ENCODE measurements around the gene GMEB2.

The GMEB2 gene

DNA sequence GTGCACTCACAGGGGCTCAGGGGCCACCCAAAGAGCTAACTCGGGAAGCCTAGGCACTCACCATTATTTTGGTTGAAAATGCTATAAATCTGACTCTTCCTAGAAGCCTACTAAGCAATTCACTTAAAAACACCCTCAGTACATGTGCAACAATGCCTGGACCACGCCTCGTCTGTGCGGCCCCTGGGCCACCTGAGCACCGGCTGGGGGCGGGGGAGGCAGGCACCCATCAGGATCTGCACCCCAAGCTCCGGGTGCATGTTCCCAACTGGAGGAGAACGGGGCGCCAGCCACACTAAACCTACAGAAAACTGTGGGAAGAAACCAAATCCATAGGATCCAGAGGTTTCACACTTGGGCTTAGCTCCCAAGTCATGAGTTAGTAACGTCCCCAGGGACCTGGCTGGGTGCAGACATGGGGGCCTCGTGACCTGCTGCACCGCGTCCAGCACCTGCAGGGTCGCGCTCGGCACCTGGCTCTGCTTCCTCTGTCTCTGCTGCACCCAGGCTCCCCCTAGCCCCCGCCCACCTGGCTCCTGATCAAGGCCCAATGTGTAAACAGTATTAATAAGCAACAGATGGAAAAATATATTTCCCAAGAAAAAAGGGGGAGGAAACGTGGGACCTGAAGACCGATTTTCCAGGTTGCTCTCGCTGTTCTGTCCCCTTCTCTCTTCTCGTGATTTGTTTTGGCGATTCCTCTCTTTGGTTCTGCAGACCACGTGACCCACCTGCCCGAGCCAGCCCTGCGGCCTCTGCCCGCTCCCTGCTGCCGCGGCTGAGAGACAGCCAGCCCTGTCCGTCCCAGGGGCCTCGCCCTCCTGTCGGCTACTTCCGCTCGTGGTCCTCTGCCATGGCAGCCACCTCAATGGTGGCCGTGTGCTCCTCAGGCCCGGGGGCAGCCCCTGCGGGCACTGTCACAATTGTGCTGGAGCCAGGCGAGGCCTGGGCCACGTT lies 37.4 kb downstream of the GMEB2 start:
- H3K4me3 ChIP-seq (ENCODE audit: low read length) = no peak overlapping the region
- no peaks in the 10 kb centered on the region for H3K27me3 ChIP-seq (ENCODE audit: control insufficient read depth, insufficient read depth, low read length)
- no peak overlapping the region for H3K4me2 ChIP-seq (ENCODE audit: low read length)
- no peak overlapping the region for H3K9ac ChIP-seq (ENCODE audit: low read depth, low read length)
- peaks cover 18% of the 10 kb centered on the region for H3K36me3 ChIP-seq (ENCODE audit: insufficient read depth, low read length)
- no peaks in the 10 kb centered on the region for H3K9me3 ChIP-seq (replicated peaks; ENCODE audit: low read length)
- peaks cover 6% of the 10 kb centered on the region for H3K4me1 ChIP-seq (ENCODE audit: control insufficient read depth, insufficient read depth, low read length)

DNA sequence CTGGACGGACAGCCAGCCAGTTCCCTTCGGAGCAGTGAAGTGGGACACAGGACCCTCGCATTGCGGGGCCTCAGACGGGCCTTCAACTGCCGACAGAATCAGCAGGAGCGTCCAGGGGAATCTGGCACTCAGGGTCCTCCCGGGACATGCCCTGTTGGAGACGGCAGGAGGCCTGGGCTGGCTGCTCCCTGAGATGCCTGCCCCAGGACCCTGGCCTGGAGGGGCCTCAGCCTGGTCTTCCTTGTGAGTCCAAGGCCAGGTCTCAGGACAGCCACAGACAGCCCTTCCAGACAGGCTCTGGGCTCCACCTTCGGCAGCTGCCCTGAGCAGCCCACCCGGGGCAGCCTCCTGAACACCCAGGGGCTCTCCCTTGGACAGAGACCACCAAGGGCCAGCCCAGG lies 38.3 kb downstream of the GMEB2 start:
- H3K9me3 ChIP-seq (replicated peaks; ENCODE audit: low read length) = no peaks in the 10 kb centered on the region
- no peaks in the 10 kb centered on the region for H3K27me3 ChIP-seq (ENCODE audit: control insufficient read depth, insufficient read depth, low read length)
- H3K4me2 ChIP-seq (ENCODE audit: low read length) = no peak overlapping the region
- no peak overlapping the region for H3K4me3 ChIP-seq (ENCODE audit: low read length)
- no peak overlapping the region for H3K9ac ChIP-seq (ENCODE audit: low read depth, low read length)
- H3K4me1 ChIP-seq (ENCODE audit: control insufficient read depth, insufficient read depth, low read length) = no peaks in the 10 kb centered on the region
- H3K36me3 ChIP-seq (ENCODE audit: insufficient read depth, low read length) = peaks cover 18% of the 10 kb centered on the region

DNA sequence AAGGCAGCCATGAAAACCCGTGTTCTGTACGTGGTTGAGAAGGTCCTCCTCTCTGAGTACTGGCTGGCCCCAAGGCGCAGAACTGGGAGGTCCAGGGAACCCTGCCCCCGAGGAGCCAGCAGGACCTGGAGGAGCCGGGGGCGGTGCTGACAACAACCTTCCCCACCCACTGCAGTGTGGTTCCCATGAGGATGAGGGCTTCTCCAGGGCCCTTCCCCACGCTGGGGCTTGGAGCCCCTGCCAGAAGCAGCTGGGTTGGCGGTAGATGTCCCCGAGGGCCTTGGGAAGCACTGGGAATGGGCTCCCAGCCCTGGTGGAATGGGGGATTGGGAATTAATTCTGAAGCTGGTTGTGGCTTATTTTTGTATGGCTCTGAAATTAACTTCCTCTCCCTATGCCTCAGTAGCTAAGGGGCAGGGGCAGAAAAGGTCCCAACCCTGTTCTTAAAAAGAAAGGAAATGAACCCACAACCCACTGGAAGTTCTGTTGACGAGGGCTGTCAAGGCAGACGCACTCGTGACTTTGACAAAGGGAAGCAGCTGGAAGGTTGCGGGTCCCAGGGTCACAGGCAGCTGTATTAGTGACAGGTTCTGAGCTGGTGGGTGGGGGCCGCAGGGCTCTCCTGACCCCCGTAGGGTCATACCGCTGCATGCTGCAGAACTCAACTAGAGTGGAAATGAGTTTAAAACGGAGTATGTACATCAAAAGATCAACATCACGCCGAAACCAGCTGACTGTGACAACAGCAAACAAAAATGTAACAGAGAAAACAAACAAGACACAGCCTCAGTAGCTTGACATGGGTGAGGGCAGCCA lies 38.9 kb downstream of the GMEB2 start:
- peaks cover 12% of the 10 kb centered on the region for H3K36me3 ChIP-seq (ENCODE audit: insufficient read depth, low read length)
- no peak overlapping the region for H3K4me2 ChIP-seq (ENCODE audit: low read length)
- peaks cover 4% of the 10 kb centered on the region for H3K4me1 ChIP-seq (ENCODE audit: control insufficient read depth, insufficient read depth, low read length)
- H3K9me3 ChIP-seq (replicated peaks; ENCODE audit: low read length) = no peaks in the 10 kb centered on the region
- H3K27me3 ChIP-seq (ENCODE audit: control insufficient read depth, insufficient read depth, low read length) = no peaks in the 10 kb centered on the region
- no peak overlapping the region for H3K4me3 ChIP-seq (ENCODE audit: low read length)
- no peak overlapping the region for H3K9ac ChIP-seq (ENCODE audit: low read depth, low read length)

DNA sequence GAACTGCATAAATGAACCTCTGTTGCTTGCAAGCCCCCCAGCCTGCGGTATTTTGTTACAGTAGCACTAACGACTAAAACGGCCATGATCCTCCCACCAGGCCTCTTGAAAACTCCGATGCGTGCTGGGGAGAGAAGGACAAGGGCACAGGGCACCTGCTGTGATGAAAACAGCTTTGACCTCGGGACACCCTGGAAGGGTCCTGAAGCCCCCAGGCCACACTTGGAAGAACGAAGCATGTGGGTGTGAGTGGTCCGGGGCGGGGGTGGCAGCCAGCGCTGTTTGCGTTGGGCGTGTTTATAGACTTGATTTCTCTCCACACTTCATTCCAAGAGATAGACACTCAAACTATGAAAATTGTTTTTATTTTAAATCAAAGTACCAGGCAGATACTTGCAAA lies 39.6 kb downstream of the GMEB2 start:
- H3K4me1 ChIP-seq (ENCODE audit: control insufficient read depth, insufficient read depth, low read length) = peaks cover 8% of the 10 kb centered on the region
- no peak overlapping the region for H3K4me3 ChIP-seq (ENCODE audit: low read length)
- H3K4me2 ChIP-seq (ENCODE audit: low read length) = no peak overlapping the region
- H3K9me3 ChIP-seq (replicated peaks; ENCODE audit: low read length) = no peaks in the 10 kb centered on the region
- peaks cover 6% of the 10 kb centered on the region for H3K36me3 ChIP-seq (ENCODE audit: insufficient read depth, low read length)
- no peak overlapping the region for H3K9ac ChIP-seq (ENCODE audit: low read depth, low read length)
- H3K27me3 ChIP-seq (ENCODE audit: control insufficient read depth, insufficient read depth, low read length) = no peaks in the 10 kb centered on the region

DNA sequence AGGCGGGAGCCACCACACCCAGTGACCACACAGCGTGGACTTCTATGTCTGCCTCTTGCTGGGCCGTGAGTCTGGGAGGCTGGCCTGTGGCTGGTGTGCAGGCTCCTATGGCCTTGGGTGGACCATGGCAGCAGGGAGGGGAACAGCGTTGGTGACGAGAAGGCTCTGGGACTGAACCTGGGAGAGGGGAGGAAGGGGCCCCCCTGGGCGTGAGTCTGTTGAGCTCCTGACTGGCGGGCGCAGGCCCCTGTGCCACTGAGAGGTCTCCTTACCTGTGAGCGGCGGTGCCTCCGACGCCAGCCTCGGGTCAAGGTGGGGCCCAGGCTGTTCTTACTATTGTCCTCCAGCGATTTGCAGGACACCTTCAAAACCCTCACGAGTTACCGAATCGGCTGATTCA lies 40.1 kb downstream of the GMEB2 start:
- Histone ChIP-seq H3K27me3 (ENCODE audit: control insufficient read depth, insufficient read depth, low read length) (no peaks in the 10 kb centered on the region), H3K36me3 (ENCODE audit: insufficient read depth, low read length) (peaks cover 2% of the 10 kb centered on the region), H3K4me2 (ENCODE audit: low read length) (no peak overlapping the region), H3K9me3 (replicated peaks; ENCODE audit: low read length) (no peaks in the 10 kb centered on the region), H3K4me1 (ENCODE audit: control insufficient read depth, insufficient read depth, low read length) (peaks cover 8% of the 10 kb centered on the region), H3K4me3 (ENCODE audit: low read length) (no peak overlapping the region), H3K9ac (ENCODE audit: low read depth, low read length) (no peak overlapping the region)

DNA sequence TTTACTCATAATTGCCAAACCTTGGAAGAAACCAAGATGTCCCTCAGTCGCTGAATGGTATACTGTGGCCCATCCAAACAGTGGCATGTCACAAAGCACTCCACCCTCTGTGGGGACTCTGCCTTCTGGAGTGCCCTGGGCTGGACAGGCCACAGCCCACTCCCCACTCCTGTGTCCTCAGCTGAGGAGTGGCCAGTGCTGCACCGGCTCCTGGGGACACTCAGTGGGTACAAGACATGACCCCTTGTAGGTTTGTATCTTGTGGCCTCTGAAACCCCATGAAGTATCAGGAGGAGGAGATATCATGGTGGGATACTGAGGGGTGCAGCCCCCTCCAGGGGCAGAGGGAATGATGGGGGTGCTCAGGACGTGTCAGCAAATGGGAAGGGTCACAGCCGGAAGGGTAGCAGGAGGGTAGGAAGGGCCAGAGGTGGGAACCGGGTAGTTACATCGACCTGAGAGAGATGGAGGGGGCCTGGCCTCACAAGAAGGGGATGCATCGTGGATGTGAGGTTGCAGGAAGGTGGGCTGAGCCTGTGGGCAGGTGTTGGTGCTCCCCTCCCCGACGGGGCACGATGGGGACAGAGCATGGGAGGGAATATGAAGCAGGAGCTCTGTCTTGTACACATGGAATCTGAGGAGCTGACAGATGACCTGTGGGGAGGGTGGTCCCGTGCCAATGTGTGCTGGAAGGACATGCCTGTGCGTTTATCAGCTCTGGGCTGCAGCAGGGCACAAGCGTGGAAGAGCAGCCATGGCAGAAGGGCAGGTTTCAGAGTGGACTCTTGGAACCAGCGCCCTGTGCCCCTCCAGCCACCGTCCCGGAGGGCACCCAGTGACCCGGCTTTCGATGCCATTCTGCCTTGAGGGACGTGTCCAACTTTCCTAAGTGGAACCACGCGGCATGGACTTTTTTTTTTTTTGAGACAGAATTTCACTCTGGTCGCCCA lies 41.0 kb downstream of the GMEB2 start:
- no peak overlapping the region for H3K4me3 ChIP-seq (ENCODE audit: low read length)
- no peaks in the 10 kb centered on the region for H3K9me3 ChIP-seq (replicated peaks; ENCODE audit: low read length)
- H3K4me2 ChIP-seq (ENCODE audit: low read length) = no peak overlapping the region
- peaks cover 8% of the 10 kb centered on the region for H3K4me1 ChIP-seq (ENCODE audit: control insufficient read depth, insufficient read depth, low read length)
- H3K9ac ChIP-seq (ENCODE audit: low read depth, low read length) = no peak overlapping the region
- peaks cover 4% of the 10 kb centered on the region for H3K27me3 ChIP-seq (ENCODE audit: control insufficient read depth, insufficient read depth, low read length)
- no peaks in the 10 kb centered on the region for H3K36me3 ChIP-seq (ENCODE audit: insufficient read depth, low read length)

DNA sequence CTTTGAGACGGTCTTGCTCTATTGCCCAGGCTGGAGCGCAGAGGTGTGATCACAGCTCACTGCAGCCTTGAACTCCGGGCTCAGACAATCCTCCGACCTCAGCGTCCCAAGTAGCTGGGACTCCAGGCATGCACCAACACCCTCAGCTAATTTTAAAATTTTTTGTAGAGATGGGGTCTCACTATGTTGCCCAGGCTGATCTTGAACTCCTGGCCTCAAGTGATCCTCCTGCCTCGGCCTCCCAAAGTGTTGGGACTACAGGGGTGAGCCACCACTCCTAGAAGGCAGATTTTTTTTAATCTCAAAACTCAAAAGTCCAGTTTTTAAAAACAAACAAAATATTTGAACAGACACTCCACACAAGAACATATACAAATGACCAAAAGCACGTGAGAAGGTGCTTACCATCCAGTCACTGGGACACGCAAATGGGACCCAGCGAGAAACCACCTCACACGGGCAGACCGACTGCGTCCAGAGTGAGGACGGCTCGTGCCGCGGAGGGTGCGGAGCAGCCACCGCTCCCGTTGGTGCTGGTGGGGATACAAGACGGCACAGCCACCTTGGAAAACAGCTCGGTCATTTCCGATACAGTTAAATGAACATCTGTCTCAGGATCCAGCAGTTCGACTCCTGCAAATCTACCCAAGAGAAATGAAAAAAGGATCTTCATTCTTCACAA lies 44.4 kb downstream of the GMEB2 start:
- H3K4me3 ChIP-seq (ENCODE audit: low read length) = no peak overlapping the region
- no peaks in the 10 kb centered on the region for H3K9me3 ChIP-seq (replicated peaks; ENCODE audit: low read length)
- no peaks in the 10 kb centered on the region for H3K36me3 ChIP-seq (ENCODE audit: insufficient read depth, low read length)
- peak overlapping the region; percentile 57 for H3K4me2 ChIP-seq (ENCODE audit: low read length)
- peaks cover 15% of the 10 kb centered on the region for H3K27me3 ChIP-seq (ENCODE audit: control insufficient read depth, insufficient read depth, low read length)
- H3K4me1 ChIP-seq (ENCODE audit: control insufficient read depth, insufficient read depth, low read length) = peaks cover 8% of the 10 kb centered on the region
- H3K9ac ChIP-seq (ENCODE audit: low read depth, low read length) = no peak overlapping the region

DNA sequence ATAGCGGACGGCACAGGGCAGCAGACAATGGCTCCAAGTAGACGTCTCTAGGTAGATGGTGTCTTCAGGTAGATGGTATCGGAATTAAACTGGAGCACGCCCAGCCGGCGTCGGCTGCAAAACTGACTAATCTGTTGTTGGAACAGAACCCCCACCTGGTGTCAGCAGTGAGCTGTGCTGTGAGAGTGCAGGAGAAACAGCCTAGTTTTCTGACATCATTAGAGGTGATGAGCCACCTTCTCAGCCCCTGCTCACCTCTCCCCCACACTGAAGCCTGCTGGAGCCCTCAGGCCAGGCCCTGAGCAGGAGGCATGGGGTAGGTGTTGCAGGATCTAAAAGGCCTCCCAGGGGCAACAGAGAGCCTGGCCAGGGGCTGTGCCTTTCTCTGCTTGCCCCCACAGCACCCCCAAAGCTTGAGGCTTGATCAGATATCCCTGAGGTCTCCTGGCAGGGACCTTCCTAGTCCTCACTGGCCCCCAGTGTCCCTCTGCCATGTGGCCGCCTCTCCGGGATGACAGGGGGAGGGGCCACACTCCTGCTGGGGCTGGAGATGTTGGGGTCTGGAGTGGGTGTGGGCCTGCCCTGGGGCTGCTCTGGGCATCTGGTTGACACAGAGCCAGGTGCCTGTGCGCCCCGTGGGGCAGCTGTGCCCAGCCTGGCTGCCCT lies 46.0 kb downstream of the GMEB2 start:
- Histone ChIP-seq H3K4me1 (ENCODE audit: control insufficient read depth, insufficient read depth, low read length) (peaks cover 8% of the 10 kb centered on the region), H3K36me3 (ENCODE audit: insufficient read depth, low read length) (no peaks in the 10 kb centered on the region), H3K9ac (ENCODE audit: low read depth, low read length) (no peak overlapping the region), H3K9me3 (replicated peaks; ENCODE audit: low read length) (no peaks in the 10 kb centered on the region), H3K4me3 (ENCODE audit: low read length) (no peak overlapping the region), H3K27me3 (ENCODE audit: control insufficient read depth, insufficient read depth, low read length) (peaks cover 15% of the 10 kb centered on the region), H3K4me2 (ENCODE audit: low read length) (no peak overlapping the region)

DNA sequence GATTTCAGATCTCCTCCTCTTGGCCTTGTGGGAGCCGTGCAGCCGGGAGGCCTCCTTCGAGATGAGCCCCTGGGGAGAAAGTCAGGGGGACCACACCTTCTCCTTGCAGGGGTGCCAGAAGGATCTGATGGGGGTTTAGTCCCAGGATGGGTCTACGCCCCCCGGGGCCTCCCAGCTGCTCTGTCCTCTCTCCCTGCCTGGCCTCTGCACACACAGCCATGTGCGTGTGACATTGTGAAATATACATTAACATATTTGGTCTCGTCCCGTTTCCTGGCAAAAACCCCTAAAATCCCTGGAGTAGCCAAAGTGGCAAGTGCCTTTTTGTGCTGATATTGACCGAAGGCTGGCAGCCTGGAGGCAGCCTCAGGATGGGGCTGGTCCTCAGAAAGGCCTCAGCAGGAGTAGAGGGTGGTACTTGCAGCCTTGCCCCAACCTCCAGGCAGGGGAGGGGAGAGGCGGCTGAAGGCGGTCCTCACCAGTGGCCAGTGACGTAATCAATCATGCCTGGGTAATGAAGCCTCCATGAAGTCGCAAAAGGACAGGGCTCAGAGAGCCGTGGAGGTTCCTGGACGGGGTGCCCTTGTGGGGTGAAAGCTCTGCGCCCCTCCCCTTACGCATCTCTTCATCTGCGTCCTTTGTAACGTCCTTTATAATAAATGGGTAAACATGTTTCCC lies 47.7 kb downstream of the GMEB2 start:
- Histone ChIP-seq H3K4me2 (ENCODE audit: low read length) (no peak overlapping the region), H3K9me3 (replicated peaks; ENCODE audit: low read length) (no peaks in the 10 kb centered on the region)

More for the DNA sequence above, 47.7 kb downstream of the GMEB2 start:
- no peak overlapping the region for H3K4me3 ChIP-seq (ENCODE audit: low read length)
- H3K27me3 ChIP-seq (ENCODE audit: control insufficient read depth, insufficient read depth, low read length) = peaks cover 15% of the 10 kb centered on the region
- no peak overlapping the region for H3K9ac ChIP-seq (ENCODE audit: low read depth, low read length)
- H3K4me1 ChIP-seq (ENCODE audit: control insufficient read depth, insufficient read depth, low read length) = peaks cover 25% of the 10 kb centered on the region
- no peaks in the 10 kb centered on the region for H3K36me3 ChIP-seq (ENCODE audit: insufficient read depth, low read length)

Measured in skeletal muscle satellite cell (primary cell).